ENCODE results near the gene INO80B. TPM values are rescaled to one million over a fixed set of nuclear protein-coding genes. Genes with fewer than 3 reads are reported as not detected.
"Not testable (repeated sequence)": the region's sequence is repeated elsewhere in the genome, so short reads cannot be mapped to it uniquely, and the experiment has no call there.

Gene INO80B
- total RNA-seq, 1 experiment from 2014 or later, result 23.2 TPM

DNA sequence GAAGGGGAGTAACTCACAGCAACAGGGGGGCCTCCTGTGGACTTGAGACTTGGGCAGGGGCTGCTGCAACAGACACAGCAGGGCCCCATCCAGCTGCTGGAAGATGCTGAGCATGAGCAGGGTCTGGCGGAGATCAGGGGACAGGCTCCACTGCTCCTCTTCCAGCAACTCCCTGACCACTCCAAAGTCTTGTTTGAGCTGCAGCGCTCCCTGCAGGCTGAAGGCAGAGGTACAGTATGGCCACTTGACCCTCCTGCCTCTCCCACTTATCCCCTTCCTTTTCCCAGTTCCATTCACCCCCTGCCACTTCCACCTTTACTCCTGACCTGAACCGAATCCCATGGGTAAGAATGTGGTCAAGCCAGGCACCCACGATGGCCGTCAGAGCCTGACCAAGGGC lies 20.0 kb downstream of the INO80B start:
- no peak for DNase-seq (ENCODE audit: low read depth)

DNA sequence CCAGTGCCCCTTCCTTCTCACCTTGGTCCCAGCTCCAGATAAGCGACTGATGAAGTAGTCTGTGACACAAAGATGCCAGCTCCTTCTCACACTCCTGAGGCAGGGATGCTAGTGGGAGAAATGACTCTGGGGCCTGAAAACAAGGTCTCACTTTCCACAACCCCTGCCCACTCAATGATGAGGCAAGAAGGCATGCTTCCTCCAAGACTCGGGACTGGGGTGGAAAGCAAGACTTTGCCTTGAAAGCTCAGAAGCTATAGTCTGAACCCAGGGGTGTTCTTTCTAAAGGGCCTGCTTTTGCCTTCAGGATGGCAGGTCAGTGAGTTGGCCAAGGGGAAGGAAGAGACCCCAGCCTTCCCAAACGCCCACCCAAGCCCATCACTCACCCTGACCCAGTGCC lies 26.5 kb downstream of the INO80B start:
- DNase-seq (ENCODE audit: low read depth), result no peak

DNA sequence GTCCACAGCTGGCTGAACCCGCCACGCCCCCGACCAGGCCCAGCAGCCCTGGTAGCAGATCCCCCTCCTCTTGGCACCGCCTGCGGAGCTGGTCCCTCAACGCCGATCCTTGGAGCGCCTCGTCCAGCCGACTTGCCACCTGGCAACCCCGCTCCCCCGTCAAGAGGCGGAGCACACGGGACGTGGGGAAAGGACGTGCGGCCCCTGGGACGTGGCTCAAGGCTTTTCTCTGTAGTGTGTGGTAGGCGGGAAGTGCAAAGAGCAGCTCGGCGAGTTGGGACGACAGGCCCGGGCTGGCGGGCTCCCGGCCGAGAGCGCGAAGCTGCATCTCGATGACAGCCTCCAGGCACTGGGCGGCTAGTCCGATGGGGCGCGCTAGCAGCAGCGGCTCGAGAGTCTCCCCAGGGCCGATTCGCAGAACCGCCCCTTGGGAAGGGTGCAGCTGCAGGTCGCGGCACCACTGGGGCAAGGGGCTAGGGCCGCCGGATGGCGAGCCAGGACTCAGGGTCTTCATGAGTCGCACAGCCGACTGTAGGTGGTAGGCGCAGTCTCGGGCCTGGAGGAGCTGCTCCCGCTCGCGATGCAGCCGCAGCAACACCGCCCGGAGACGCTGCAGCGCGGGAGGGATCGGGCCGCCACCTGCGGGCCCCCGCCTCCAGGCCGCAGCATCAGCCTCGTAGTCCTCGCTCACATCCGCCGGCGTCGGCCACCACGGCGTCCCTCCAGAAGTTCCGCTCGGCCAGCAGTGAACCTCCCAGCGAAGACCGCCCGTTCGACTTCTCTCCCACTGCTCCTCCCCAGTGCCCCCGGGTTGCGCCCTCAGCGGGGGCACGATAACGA lies 27.3 kb downstream of the INO80B start:
- DNase-seq (ENCODE audit: low read depth), result no peak

DNA sequence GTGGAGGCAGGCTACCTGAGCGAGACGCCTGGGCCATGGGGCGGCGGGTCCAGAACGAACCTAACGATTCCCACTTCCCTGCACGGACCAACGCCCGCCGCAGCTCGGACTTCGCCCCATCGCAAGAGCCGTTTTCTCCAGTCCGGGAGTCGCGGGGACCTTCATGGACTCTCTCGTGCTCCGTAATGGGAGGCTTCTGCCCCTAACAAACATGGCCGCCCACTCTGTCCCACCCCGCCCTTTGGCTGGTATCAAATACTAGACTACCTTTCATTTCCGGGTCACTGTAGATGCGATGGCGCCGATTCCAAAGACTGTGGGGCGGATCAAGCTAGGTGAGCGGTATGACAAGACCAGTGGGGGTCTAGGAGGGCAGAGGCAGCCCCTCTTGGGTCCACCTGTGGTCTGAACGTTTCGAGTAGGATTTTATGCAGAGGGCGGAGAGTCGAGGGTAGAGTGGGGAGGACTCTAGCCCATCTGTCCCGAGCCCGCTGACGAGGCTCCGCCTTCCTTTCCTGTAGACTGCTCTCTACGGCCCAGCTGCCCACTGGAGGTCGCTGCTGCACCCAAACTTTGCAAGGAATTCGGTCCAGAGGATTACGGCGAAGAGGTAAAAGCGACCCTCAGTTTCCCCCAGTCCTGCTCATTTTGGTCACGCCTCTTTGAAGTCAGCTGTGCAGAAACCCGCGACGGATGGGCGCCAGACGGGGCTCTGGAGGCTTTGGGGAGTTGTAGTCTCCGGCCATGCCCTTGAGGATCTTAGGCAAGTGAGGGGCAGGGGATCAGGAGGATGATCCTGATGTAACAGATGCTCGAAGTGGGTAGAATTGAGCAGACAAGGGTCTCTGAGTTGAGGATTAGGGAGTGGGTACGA lies 28.2 kb downstream of the INO80B start, which contains the start of the genes CCDC142 and TTC31:
CCDC142 (minus strand) TSS at position 198 of the 874 bp plus-strand sequence; CDS start at position 37, 161 bp downstream.
TTC31 (plus strand) TSS at position 281 of the 874 bp plus-strand sequence; CDS start at position 296, 15 bp downstream.
- DNase-seq (ENCODE audit: low read depth), result peak; percentile 94

DNA sequence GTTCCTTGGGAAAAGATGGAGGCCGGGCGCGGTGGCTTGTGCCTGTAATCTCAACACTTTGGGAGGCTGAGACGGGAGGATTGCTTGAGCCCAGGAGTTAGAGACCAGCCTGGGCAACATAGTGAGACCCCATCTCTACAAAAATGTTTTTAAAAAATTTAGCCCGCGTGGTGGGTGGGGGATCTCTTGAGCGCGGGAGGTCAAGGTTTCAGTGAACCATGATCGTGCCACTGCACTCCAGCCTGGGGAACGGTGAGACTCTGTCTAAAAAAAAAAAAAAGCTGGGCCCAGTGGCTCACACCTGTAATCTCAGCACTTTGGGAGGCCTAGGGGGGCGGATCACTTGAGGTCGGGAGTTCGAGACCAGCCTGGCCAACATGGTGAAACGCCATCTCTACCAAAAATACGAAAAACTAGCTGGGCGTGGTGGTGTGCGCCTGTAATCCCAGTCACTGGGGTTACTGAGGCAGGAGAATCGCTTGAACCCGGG lies 28.8 kb downstream of the INO80B start:
- not testable (repeated sequence) for DNase-seq (ENCODE audit: low read depth)

DNA sequence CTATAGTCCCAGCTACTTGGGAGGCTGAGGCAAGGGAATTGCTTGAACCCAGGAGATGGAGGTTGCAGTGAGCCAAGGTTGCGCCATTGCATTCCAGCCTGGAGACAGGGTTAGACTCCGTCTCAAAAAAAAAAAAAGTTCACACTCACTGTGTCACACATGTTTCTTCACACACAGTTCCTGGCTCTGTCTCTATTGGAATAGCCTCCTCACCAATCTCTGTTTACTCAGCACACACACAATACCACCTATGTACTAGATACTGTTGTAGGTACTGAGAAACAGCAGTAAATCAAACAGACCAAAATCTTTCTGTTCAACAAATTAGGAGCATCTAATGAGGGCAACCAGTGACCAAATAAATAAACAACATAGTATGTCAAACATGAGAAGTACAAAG lies 31.3 kb downstream of the INO80B start:
- no peak for DNase-seq (ENCODE audit: low read depth)

DNA sequence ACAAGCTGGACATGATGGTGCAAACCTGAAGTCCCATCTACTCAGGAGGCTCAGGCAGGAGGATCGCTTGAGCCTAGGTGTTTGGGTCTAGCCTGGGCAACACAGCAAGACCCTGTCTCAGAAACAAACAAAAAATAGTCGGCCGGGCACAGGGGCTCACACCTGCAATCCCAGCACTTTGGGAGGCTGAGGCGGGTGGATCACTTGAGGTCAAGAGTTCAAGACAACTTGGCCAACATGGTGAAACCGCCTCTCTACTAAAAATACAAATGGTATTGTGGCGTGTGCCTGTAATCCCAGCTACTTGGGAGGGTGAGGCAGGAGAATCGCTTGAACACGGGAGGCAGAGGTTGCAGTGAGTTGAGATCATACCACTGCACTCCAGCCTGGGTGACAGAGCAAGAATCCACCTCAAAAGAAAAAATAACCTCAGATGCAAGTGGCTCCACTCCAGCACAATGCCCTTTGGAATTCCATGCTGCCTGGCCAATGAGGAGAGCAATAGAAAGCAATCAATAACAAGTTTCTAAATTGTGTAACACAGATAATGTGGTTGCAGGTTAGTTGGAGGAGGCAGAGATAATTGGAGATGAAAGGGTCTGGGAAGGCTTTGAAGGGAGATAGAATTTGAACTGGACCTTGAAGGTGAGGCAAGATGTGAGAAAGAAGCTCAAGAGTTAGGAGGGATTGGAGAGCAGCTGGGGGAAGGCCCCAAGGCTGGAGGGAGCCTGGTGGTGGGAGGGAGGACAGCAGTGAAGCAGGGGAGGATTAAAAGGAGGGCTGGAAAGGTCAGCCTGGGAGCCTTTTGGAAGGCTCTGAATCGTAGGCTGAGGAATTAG lies 34.0 kb downstream of the INO80B start:
- DNase-seq (ENCODE audit: low read depth), result no peak

DNA sequence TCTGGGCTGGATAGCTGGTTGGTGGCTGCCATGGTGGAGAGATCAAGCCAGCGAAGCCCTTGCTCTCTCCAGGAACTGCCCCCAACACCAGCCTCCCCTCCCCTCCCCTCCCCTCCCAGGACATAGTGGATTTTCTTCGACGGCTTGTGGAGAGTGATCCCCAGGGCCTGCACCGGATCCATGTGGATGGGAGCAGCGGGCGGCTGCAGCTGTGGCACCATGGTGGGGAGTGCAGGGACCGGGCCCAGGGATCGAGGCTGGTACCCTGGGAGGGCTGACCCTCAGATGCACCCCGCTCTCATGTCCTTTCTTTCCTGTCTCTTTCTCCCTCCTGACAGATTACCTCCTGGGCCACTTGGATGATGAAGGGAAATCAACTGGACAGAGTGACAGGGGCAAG lies 35.0 kb downstream of the INO80B start:
- no peak for DNase-seq (ENCODE audit: low read depth)

DNA sequence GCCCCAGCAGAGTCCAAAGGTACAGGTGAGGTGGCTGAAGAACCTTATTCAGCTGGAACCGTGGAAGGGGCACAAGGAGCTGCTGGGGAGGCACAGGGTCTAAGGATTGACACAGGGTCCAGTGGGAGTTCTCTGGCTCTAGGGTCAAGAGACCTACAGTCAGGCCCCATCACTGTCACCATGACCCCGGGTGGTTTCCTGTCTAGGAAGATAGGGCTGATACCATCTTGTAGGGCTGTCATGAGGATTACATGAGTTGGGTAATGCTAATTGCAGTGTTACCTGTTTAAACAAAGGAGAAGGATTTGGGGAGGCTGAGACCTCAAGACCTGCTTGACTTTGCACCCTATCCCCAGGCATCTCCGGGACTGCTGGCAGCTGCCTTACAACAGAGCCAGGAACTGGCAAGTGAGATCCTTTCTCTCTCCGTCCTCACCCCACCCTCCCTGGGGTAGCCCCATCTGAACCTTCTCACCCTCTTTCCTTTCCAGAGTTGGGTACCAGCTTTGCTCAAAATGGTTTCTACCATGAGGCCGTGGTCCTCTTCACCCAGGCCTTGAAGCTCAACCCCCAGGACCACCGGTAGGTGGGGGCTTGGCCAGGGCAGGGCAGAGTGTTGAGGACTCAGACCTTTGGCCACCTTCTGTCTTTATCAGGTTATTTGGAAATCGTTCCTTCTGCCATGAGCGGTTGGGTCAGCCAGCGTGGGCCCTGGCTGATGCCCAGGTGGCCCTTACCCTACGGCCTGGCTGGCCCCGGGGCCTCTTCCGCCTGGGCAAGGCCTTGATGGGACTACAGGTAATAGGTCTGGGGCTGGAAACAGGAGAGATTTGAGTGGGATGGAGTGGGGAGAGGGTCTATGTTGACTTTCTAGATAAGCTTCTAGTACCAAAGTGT lies 37.0 kb downstream of the INO80B start:
- no peak for DNase-seq (ENCODE audit: low read depth)

DNA sequence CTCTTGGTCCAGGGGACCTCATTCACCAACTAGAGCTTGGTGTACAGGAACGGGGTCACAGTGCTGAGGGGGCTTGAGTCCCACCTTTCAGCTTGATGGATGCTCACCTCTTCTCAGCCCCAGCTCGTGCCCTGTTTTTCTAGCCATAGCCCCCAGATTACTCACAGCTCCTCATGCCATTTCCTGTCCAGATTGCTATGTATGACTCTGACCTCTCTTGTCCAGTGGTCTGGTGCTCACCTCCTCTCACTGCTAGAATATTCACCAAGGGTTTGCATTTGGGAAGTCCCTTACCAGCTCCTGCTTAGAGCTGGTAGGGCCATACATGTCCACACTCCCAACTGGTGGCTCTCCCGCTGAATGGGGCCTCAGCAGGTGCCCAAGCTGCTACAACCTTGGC lies 38.7 kb downstream of the INO80B start:
- no peak for DNase-seq (ENCODE audit: low read depth)

DNA sequence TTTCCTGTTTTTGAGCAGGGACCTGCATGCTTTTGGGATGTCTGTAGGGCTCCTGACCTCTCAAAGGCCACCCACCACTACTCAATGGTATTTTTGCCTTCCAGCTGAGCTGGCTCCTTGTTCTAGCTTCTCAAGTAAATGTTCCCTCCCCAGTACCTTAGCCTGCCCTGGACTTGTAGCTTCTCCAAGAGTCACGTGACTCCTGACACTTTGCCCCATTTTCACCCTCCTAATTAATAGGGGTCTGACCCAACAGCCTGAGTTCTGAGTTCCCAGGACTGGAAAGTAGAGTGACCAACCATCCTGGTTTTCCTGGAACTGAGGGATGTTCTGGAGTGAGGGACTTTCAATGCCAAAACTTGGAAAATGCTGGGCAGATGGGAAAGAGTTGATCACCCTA lies 40.6 kb downstream of the INO80B start:
- no peak for DNase-seq (ENCODE audit: low read depth)

DNA sequence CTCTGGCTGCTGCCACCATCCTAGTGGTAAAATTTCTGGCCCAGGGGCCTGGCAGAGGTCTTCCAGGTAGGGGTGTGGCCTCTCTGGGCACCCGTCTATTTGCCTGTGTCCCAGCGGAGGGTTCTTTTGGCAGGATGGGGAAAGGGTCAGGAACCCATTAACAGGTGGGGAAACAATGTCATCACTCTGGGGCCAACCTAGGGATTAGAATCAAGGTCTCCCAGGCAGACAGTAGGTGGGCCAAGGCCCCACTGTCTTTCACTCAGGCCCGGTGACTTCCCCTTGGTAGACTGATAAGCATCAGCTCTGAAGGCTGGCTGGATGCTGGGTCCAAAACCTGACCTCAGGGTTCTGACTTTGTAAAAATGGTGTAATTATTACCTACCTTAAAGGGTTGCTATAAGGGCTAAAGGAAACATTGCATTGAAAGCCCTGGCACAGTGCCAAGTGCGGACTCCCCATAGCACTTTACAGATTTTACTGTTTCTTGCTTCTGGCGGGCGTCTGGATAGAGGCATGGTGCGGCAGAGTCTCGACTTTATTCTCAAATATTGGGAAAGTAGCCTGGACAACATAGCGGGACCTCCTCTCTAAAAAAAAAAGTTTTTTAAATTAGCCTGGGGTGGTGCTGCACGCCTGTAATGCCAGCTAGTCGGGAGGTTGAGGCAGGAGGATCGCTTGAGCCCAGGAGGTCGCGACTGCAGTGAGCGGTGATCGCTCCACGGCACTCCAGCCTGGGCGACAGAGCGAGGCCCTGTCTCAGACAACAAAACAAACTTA lies 42.3 kb downstream of the INO80B start:
- DNase-seq (ENCODE audit: low read depth), result no peak

DNA sequence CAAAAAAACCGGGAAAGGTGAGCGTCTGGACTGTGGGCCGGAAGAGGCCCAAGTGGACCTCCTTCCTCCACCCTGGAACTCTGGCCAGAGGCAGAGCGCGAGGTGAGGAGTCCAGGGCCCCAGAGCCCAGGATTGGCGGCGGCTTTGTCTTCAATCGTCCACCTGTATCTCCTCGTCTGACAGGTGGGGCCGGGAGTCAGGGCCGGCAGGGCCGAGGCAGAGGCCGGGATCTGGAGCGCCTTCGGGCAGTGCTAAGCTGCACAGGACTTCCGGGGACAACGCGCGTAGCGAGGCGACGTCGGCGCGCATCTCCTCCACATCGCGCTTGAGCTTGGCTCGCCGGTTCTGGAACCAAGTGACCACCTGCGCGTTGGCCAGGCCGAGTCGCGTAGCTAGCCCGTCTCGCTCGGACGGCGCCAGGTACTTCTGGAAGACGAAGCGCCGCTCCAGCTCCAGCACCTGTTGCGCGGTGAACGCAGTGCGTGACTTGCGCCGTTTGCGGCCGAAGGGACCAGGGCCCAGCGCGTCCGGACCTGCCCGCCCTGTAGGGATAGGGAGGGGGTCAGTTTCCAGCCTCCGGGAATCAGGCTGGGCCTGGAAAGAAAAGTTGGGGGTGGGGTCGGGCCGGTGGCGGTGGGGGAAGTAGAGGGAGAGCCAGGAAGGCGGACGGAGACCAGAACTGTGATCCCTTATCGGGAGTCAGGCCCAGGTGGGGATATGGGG lies 43.1 kb downstream of the INO80B start:
- no peak for DNase-seq (ENCODE audit: low read depth)

DNA sequence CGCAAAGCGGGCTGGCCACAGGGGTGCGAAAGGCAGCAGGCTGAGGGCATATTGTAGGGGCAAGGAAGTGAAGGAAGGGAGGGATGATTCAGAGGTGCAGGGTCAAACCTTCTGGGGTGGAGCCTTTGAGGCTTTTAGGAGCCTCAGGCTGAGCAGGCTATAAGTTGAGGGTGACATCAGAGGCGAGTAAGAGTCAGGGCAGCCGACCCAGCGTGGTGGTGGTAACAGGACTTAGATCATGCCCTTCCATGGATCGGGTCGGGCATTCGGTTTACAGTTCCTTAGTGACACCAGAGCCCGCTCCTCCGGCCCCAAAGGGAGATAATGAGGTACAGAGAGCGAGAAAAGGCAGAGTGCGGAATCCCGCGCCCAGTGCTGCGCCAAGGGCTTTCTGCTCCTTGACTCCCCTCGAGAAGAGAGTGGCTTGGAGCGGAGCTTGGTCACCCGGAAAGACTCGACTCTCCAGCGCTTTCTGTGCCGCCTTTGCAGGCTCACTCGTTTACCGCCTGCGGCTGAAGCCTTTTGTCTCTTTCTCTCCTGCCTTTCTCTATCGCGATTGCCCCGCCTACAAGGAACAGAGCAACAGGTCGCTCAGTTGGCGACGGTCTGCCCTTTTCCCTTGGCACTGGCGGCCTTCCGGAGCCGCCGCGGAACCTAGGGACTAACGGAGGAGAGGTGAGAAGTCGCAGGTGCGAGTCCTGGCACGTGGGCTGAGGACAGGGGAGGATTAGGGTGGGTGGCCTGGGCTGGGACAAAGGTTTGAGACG lies 43.8 kb downstream of the INO80B start:
- peak; percentile 49 for DNase-seq (ENCODE audit: low read depth)

DNA sequence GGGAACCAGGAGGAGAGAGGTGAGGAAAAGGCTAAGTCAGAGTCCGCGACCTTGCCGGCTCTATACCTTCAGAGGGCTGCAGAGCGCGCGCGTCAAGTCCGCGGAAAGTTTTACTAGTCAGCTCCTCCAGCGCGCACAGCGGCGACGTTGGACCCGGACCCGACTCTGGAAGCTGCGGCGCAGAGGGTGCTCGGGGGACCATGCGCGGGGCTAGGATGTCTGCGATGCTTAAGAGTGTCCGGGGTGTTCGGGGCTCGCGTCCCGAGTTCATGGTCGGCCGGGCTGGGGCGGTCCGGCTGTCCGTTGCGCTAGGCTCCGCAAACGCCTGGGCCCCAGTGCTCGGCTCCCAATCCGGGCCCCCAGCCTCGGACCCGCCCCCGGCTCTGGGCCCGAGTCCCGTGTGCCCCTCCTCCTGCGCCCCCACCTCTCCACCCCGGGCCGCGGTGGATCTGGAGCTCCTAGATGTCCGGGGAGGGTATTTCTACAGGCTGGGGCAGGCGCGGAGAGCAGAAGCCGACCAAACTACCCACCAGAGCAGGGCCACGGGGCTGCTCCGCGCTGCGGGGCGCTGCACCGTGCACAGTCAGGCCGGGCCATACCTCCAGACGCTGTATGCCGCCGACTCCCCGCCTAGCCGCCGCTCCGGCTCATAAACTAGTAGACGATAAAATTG lies 44.5 kb downstream of the INO80B start, which contains the start of gene LBX2:
LBX2 (minus strand) TSS at position 337 of the 673 bp plus-strand sequence; CDS start at position 271, 66 bp downstream.
- DNase-seq (ENCODE audit: low read depth), result no peak

DNA sequence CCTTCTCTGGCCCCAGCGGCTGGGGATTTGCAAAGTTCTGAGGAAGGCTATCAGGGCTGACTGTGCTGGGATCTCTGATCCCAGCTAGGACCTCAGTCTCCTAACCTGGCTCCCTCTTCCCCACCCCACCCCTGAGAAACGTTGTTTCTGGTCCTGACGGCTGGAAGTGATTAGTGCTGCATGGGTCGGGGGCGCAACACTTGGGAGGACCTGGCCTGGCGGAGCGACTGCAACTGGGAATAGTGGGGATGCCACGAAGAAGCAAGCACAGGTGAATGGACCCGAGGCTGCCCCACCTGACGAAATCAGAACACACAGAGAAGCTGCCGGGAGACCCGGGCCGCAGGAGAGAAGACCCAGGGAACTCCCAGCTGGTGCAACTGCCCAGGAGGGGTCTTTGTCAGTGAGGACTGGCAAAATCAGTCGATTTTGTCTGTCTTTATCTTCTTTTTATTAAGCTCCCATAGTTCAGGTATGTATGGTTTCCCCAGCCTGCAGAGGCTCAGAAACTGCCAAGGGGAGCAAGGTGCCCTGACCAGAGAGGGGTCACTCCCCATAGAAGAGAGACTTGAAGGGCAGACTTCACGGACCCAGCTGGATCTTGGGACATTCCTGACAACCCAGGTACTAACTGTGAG lies 45.2 kb downstream of the INO80B start:
- DNase-seq (ENCODE audit: low read depth), result no peak

DNA sequence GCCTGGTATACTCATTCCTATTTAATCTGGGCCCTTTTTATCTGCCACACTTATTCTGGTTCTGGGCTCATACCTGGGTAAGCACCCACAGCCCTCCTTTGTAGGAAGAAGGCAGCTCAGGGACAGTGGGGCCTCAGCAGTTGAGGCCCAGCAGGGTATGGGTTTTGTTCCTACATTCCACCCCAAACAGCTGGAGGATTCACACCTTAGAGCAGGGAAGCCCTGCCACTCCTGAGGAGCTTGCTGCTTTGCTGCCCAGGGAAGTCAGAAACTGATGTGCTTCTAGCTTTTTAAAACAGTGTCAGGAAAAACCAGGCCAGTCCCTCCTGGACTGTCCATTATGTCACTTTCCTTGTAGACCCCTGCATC lies 45.7 kb downstream of the INO80B start:
- DNase-seq (ENCODE audit: low read depth), result no peak
